HG03060 (cell line): ENCODE results near the gene VPS36.
"Not testable (repeated sequence)": the region's sequence is repeated elsewhere in the genome, so short reads cannot be mapped to it uniquely, and the experiment has no call there.

Experiments used
- ATAC-seq: cut with Tn5 transposase; IDR thresholded peaks from one replicate; pipeline ENCODE4 v1.9.1; 2021; ENCODE audit warnings: low read depth, moderate number of reproducible peaks; ENCODE audit not compliant: unreplicated experiment

Gene VPS36

DNA sequence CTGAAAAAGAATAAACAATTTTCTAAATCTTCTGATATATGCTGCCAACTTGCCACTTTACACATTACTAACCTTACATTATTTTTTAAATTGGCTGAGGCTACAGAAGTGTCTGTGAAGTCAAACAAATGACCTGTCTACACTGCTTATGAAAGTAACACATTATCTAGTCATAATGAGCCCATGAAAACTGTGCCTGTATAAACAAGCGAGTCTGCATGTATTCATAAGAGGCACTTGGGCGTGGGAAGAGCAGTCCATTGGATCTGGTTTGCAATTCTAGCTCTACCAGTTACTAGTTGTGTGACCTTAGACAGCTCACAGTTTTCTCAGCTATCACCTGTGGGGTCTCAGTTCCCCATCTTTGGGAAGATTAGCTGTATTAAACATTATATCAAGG lies 3.1 kb downstream of the VPS36 start:
- ATAC-seq, result no peak

DNA sequence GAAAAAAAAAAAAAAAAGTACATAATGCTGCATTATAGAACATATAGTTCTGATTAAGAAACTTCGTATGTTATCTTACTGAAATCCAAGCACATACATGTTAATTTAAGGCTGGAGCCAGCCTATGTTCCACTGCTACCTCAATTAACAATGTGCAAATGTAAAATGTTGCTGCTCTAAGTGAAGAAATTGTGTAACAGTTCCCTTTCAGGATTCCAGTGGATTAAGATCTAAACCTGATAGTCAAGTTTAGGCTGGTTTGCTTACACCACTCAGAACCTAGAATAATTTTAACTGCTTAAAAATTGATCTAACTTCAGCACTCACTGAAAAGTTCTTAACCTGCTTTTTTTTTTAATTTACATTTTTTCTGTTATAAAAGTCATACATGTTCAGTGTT lies 4.2 kb downstream of the VPS36 start:
- no peak for ATAC-seq

DNA sequence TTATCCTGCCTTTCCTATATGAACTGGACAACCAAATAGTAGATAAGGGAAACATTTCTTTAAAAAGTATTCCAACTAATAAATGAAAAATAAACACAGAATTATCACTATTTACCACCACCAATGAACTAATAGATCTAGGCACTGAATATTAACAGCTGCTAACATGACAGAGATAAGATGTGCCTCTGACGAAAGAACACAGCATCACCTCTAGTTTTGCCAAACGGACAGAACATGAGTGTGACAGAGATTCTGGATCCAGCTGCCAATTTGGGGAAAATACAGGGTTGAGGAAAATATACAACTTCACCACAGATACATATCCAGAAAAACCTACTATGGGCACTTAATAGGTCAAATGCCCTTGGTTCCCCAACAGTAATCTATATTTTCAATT lies 18.0 kb downstream of the VPS36 start:
- ATAC-seq, result no peak

DNA sequence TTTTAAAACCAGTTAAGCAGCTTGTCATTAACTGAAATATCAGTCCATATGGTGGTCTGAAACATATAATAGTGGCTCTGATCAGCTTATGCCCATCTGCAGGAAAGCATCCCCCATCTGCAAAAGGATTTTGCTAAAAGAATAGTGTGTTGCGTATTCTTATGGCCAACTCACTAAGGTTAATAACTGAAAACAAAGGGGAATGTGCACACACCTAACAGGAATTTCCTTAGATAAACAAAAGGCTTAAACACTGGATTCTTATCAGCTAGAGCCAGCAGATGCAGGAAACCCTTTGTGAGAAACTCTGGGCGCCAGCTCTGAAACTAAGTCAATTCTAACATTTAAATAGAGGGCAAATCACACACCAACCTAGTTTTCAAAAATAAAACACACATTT lies 22.1 kb downstream of the VPS36 start:
- ATAC-seq, result no peak

DNA sequence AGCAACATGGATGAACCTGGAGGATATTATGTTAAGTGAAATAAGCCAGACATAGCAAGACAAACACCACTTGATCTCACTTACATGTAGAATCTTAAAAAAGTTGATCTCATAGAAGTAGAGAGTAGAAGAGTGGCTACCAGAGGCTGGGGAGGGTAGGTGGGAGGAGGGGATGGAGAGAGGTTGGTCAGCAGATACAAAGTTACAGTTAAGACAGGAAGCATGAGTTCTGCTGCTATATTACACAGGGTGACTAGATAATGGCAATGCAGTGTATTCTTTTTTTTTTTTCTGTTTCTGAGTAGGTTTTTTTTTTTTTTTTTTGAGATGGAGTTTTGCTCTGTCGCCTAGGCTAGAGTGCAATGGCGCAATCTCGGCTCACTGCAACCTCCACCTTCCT lies 29.2 kb downstream of the VPS36 start:
- no peak for ATAC-seq

DNA sequence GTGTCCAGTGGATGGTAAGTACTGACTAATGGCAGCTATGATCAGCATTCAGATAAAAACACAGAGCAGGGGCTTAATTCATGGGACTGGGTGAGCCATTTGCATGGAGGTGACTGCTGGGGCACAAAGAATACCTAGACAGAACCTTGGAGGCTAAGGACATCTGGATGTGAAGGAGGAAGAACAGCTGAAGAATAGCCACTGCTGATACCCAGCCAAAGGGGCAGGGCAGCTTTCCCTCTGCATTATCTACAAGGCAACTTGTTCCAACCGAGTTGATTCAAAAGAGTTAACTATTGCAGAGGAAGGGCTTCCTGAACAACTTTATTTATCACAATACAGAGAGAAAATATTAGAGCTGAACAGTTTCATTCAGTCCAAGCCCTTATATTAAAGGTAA lies 31.4 kb downstream of the VPS36 start:
- no peak for ATAC-seq

DNA sequence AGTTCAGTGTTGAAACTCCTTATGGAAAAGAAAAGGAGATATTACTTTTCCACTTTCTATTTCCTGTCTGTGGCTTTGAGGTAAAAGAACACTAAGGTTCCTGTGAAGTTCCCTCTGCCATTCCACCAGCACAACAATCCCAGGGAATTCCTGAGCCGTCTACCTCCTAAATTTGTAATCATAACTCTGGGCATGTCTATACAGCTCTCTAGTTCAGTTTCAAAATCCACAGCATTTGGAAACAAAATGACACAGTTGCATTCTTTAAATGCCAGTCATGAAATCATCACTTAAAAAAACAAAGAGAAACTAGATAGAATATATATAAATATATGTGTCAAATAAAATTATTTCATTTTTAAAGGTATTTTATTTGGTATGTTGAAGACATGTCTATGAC lies 35.5 kb downstream of the VPS36 start:
- ATAC-seq, result no peak

DNA sequence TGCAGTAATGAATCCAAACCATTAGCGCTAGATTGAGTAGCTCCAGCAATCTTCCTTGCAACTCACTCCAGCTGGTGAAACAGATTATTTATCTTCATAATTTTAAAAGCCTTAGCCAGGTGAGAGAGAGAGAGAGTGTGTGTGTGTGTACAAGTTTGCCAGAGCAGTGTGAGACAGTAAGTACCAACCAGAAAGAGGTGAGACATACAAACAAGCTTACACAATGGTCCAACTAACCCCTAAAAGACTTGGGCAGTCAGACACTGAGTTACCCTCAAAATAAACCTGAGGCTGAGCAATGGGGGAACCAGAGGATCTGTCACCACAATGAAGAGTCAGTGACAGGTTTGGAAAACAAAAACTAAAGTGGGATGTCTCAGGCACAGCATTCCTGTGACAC lies 36.4 kb downstream of the VPS36 start:
- ATAC-seq, result no peak

DNA sequence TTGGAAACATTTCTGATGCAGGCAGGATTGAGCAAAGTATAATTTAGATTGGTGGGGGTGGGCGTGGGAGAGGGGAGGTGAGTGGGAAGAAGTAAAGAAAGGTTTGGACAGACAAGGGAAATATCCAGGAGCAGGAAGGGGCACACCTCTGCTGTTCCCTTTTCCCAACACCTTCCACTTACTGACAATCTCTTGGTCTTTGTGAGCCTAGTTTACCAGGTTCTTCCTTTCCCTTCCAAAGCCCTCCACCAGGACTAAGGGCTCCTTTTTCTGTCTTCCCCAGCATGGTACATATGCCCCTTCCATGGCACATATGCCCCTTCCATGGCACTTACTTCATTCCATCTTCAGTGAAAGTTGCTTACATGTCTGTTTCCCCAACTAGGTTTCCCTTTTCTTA lies 38.3 kb downstream of the VPS36 start:
- no peak for ATAC-seq

DNA sequence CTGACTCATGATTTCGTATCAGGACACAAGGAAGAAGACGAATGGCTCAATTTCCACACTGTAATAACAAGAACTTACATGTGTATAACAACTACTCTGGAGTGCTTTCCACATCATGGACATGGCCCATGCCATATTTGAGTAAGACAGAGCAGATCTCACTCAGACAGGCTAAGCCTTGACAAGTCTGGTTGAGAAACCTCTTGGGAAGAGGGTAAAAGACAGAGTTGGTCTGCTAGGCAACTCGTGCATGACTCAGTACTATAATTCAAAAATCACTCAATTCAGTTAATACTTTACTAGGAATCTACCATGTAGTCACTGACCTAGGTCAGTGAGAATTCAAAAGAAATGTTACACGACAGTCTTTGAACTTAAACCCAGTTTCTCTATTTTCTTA lies 38.8 kb downstream of the VPS36 start:
- peak; percentile 84 for ATAC-seq

DNA sequence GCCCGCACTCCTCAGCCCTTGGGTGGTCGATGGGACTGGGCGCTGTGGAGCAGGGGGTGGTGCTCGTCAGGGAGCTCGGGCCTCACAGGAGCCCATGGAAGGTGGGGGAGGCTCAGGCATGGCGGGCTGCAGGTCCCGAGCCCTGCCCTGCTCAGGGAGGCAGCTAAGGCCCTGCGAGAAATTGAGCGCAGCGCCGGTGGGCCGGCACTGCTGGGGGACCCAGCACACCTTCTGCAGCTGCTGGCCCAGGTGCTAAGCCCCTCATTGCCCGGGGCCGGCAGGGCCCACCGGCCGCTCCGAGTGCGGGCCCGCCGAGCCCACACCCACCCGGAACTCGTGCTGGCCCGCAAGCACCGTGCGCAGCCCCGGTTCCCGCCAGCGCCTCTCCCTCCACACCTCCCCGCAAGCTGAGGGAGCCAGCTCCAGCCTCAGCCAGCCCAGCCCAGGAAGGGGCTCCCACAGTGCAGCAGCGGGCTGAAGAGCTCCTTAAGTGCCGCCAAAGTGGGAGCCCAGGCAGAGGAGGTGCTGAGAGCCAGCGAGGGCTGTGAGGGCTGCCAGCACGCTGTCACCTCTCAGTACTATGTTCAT lies 42.3 kb downstream of the VPS36 start:
- not testable (repeated sequence) for ATAC-seq

DNA sequence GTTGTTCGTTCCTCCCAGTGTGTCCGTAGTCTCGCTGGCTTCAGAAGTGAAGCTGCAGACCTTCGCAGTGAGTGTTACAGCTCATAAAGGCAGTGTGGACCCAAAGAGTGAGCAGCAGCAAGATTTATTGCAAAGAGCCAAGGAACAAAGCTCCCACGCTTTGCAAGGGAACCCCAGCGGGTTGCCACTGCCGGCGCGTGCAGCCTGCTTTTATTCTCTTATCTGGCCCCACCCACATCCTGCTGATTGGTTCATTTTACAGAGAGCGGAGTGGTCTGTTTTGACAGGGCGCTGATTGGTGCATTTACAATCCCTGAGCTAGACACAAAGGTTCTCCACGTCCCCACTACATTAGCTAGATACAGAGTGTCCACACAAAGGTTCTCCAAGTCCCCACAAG lies 43.0 kb downstream of the VPS36 start:
- ATAC-seq, result not testable (repeated sequence)

DNA sequence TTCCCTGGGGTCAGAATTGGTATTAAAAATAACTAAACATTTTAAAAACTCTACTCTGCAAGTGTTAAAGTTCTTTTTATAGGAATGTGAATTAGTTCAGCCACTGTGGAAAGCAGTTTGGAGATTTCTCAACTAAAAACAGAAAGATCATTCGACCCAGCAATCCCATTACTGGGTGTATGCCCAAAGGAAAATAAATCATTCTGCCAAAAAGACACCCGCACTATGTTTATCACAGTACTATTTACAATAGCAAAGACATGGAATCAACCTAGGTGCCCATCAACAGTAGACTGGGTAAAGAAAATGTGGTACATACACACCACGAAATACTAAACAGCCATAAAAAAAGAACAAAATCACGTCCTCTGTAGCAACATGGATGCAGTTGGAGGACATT lies 43.8 kb downstream of the VPS36 start:
- ATAC-seq, result no peak

DNA sequence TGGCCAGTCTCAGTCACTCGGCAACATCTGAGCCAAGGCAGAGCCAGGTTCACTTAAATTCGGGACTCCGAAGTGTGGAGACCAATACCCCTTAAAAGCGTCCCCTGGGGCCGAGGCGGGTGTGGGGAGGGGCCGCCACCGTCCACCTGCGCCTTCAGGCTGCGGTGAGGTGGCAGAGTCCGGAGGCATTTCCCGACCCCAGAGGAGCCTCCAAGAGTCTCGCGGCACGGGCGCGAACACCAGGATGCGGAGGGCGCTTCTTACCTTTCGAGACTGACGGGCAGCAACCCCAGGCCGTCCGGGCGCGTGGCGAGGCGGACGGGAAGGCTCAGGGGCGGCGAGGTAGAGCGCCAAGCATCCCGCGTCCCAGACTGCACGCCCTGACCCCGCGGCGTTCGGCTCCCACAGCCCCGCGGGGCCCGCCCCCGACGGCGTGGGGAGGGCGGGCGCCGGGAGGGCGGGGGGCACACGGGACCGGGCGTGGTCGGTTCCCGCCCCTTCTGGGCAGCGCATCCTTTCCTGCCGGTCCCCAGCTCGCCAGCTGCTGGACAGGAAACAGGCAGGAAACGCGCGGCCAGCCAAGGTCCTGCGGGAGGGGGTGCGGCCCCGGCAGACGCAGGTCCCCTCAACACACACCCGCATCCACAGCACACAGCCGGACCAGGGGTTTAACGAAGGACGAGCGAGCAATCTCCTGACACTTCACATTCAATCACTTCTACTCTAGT lies 44.5 kb downstream of the VPS36 start, which contains the start of gene THSD1:
Gene THSD1 (minus strand): TSS at position 406 of the 728 bp plus-strand sequence. CDS start 3,572 bp downstream, outside the sequence.
- no peak for ATAC-seq

DNA sequence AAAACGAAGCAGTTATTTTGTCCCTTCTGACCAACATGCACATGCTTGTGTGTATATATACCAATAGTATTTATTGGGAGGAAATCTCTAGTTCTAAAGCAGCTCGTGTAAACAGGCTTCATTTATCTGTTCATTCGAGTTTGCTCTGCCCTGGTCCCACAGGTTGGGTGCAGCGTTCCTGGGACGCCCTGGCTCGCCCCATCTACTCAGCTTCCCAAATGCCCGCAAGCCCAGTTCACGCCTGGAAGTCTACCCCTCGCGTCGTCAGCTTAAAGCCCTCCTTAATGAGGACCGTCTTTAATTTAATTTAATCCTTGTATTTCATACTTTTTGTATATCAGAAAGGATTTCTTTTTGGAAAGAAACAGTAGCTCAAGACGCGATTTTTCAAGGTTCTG lies 45.1 kb downstream of the VPS36 start:
- ATAC-seq, result no peak

DNA sequence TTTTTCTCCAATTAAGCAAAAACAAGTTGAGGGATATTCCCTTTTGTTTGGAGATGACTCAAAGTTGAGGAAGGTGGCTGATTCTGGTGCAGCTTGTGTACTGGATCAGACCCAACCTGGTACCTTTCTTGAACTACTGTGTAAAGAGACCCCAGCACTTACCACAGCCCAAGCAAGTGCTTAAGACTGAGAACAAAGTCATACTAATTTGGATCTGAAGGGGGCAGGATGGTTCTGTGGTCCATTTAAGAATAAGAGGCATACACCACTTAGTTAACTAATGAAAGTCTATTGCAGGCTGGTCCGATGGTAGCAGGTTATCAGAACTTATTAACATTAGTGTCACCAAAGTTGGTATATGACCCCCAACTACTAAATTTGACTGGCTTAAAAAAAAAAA lies 50.7 kb downstream of the VPS36 start:
- no peak for ATAC-seq

DNA sequence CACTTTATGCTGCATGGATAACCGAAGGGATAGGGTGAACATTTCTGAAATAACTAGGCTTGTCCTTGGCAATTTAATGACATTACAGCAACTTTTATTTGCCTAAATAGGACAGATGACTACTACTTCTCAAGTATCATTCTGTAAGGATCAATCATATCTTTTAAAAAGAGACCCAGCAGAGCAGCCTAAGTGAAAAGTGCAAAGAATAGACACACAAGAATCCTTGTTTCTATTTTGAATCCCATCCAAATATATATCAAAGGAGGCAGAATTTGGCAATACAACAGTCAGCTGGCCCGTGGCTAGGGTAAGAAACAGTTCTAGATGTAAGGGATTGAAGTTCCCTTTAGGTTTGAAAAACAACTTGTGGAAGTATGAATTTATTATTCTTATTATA lies 51.4 kb downstream of the VPS36 start:
- no peak for ATAC-seq

DNA sequence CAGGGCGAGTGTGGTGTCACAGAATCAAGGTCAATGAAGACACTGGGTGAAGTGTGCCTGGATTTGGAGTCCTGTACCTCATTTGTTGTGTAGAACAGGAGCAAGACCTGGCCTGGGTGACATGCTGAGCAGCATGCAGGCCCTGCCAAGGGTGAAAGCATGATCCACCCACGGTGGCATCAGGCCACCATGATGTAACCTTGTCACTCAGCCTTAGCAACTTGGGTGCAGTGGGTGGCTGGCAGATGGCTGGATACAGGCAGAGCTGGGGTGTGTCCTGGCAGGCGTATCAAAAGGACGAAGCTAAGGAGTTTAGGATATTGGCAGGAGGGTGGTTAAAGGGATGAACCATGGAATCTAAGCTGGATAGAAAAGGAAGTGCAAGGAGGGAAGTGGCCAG lies 54.7 kb downstream of the VPS36 start:
- ATAC-seq, result no peak

DNA sequence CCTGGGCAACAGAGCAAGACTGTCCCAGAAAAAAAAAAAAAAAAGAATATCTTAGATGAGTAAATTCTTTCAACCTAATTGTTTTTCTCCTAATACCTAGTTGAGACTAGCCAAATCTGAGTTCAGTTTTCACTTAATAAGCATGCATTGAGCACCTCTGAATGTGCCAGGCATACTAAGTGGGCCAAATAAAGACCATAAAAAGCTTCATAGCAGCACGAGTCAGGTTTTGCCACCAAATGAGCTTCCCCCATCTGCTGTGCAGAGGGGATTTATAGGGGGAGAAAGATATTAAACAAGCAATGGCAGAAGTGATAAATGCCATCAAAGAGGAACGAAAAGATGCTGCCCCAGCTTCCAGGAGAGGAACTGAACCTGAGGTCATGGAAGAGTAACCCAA lies 55.8 kb downstream of the VPS36 start:
- no peak for ATAC-seq

DNA sequence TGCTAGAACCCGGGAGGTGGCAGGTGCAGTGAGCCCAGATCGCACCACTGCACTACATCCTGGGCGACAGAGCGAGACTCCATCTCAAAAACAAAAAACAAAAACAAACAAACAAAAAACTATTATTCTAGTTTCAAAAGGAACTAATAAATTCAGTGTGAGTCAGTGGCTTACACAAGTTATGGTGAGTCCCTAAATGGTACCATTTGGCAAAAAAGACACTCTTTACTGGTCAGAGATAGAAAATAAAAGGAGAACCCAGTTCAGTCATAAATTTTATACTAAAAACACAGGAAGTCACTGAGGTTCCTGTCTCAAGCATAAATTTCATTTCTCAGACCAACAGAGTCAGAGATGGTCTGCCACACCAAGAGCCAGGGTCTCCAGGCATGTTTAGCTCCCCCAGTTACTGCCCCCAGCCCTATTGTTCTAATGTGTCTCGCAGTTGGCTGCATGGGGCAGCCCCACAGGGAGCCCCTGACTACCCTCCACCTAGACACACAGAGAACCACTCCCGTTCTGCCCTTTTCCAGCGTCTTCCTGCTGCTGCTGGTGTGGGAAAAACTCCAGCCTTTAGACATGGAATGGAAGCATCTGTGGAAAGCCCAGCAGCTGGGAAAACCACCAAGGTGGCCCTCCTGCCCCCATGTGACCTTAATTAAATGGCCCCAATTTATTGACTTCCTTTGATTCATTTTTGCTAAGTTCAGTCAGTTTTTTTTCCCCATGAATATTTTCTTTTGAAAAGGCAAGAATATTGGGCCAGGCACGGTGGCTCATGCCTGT lies 56.7 kb downstream of the VPS36 start:
- ATAC-seq, result no peak

DNA sequence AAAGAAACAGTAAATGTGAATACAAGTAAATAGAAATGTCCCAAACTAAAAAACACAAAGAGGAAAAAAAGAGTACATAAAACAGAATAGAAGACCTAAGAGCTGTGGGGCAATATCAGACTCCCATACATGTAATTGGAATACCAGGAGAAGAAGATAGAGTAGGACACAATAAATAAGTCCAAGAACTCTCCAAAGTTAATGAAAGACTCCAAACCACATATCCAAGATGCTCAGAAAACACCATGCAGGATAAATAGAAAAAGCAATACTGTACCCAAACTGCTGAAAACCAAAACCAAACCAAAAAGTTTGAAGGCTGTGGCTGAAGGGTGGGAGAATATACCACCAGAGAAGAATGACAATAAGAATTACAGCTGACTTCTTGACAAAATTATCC lies 62.7 kb downstream of the VPS36 start:
- no peak for ATAC-seq

DNA sequence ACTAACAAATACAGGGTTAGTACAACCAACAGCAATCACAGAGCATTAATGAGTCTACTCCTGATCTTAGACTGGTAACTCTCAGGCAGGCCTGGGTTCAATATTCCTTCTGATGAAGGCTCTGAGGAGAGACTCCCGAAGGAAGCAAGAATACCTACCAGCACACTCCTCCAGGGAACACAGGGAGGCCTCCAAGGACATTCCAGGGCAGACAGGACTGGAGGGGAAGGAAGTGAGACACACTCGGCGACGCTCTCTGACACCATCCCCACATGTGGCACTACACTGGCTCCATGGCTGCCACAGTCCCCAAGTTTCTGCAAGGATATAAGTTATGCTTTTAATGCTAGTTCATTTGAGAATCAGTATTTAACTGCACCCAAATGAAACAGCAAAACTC lies 64.6 kb downstream of the VPS36 start:
- no peak for ATAC-seq
